Measurements from ENCODE around the gene CYP4Z1. TPM values are rescaled to one million over a fixed set of nuclear protein-coding genes. Genes with fewer than 3 reads are reported as not detected.

The CYP4Z1 gene
- total RNA-seq, 4 donors from 2014 or later = 1.1 to 2.8 (median 1.5) TPM

- H3K4me3 ChIP-seq = no peak overlapping the region
- DNase-seq (ENCODE audit: extremely low spot score) = peak; percentile 81
- peaks cover 0 to 11% (median 0%) of the 10 kb centered on the region in 4 donors for H3K27me3 ChIP-seq
- no peaks in the 10 kb centered on the region for H3K4me1 ChIP-seq
- TF ChIP-seq POLR2A (IDR thresholded peaks at IDR 0.05; ENCODE audit: low read depth) (no peak), CTCF (IDR thresholded peaks at IDR 0.05) (no peak), EP300 (IDR thresholded peaks at IDR 0.05) (no peak), POLR2AphosphoS5 (IDR thresholded peaks at IDR 0.05) (no peak)
- intact Hi-C loops (cut with DNase I) = no loop called here
- no peaks in the 10 kb centered on the region for H3K36me3 ChIP-seq
- H3K27ac ChIP-seq (replicated peaks in 1 of 4) = no peak overlapping the region
- no peaks in the 10 kb centered on the region for H3K9me3 ChIP-seq
Measured at GRCh38 chr1:47160716-47161115, 93.7 kb downstream of the CYP4Z1 start.

- 78% methylated on average over 4 of the region's 5 CpGs for WGBS
- peaks cover 0 to 18% (median 0%) of the 10 kb centered on the region in 4 donors for H3K27me3 ChIP-seq
- H3K4me1 ChIP-seq = no peaks in the 10 kb centered on the region
- intact Hi-C loops (cut with DNase I) = no loop called here
- no peak overlapping the region for H3K4me3 ChIP-seq
- TF ChIP-seq EP300 (IDR thresholded peaks at IDR 0.05) = no peak
- no peak for TF ChIP-seq POLR2A (IDR thresholded peaks at IDR 0.05; ENCODE audit: low read depth)
- H3K27ac ChIP-seq (replicated peaks in 1 of 4) = no peak overlapping the region
- no peaks in the 10 kb centered on the region for H3K9me3 ChIP-seq
- peak; percentile 60 for DNase-seq (ENCODE audit: extremely low spot score)
- no peaks in the 10 kb centered on the region for H3K36me3 ChIP-seq
Measured at GRCh38 chr1:47161298-47162040, 94.4 kb downstream of the CYP4Z1 start.

GRCh38 chr1:47164552-47164951 is 97.5 kb downstream of the CYP4Z1 start:
- DNase-seq (ENCODE audit: extremely low spot score) = no peak
- TF ChIP-seq CTCF (IDR thresholded peaks at IDR 0.05) (no peak), POLR2AphosphoS5 (IDR thresholded peaks at IDR 0.05) (no peak), EP300 (IDR thresholded peaks at IDR 0.05) (no peak), POLR2A (IDR thresholded peaks at IDR 0.05; ENCODE audit: low read depth) (no peak)
- peaks cover 0 to 19% (median 0%) of the 10 kb centered on the region in 4 donors for H3K27me3 ChIP-seq
- H3K36me3 ChIP-seq = no peaks in the 10 kb centered on the region
- intact Hi-C loops (cut with DNase I) = no loop called here
- H3K9me3 ChIP-seq = no peaks in the 10 kb centered on the region
- no peaks in the 10 kb centered on the region for H3K4me1 ChIP-seq
- no peak overlapping the region for H3K4me3 ChIP-seq
- no peak overlapping the region for H3K27ac ChIP-seq (replicated peaks in 1 of 4)

Other genes with a start within 250 kb of the CYP4Z1 start
- gene CYP4A11, start 125.8 kb upstream of the CYP4Z1 start, total RNA-seq = not detected
- 10 to 100 TPM in 1 of 4 donors, 1 to 10 TPM in 3; 3.0 to 11.2 (median 4.1) TPM for gene CYP4X1, start 43.6 kb upstream of the CYP4Z1 start, total RNA-seq
- gene CYP4A22, start 70.2 kb downstream of the CYP4Z1 start, total RNA-seq = under 1 TPM in 2 of 4 donors, not detected in 2; 0.19 to 0.46 TPM
- 1 to 10 TPM in 1 of 4 donors, not detected in 3; 1.8 TPM for gene PDZK1IP1, start 122.8 kb downstream of the CYP4Z1 start, total RNA-seq
- gene TAL1, start 165.0 kb downstream of the CYP4Z1 start, total RNA-seq = 1 to 10 TPM; 2.5 to 4.8 (median 4.1) TPM
- 1 to 10 TPM in 1 of 4 donors, under 1 TPM in 3; 0.06 to 2.5 (median 0.78) TPM for gene STIL, start 246.9 kb downstream of the CYP4Z1 start, total RNA-seq